Kidney capillary endothelial cell (primary cell): ENCODE results near the gene DIPK2B.

ENCODE experiments used
- DNase-seq: peaks from one replicate; pipeline ENCODE4 v3.0.0-alpha.2; 2018; ENCODE audit warnings: low spot score

DIPK2B gene, protein sequence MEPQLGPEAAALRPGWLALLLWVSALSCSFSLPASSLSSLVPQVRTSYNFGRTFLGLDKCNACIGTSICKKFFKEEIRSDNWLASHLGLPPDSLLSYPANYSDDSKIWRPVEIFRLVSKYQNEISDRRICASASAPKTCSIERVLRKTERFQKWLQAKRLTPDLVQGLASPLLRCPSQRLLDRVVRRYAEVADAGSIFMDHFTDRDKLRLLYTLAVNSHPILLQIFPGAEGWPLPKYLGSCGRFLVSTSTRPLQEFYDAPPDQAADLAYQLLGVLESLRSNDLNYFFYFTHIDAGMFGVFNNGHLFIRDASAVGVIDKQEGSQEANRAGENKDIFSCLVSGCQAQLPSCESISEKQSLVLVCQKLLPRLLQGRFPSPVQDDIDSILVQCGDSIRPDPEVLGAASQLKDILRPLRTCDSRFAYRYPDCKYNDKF

DNA sequence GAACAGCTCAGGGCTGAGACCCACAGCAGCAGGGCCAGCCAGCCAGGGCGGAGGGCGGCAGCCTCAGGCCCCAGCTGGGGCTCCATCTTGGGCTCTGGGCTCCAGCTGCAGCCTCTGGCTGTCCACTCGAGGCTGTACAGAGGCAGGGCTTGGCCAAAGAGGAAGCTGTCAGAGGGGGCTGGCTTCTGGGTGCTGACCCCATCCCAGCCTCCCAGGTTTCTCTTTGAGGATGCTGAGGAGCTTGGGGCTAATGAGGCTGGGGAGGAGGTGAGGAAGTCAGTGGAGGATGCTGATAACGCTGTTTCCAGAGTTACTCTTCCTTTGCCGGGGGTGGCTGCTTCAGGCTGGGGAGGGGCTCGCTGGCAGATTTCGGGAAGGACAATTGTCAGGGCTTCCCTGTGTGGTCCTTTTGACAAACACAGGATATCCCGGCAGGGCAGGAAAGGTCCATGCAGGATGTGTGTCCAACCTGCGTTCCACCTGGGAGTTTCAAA is at the start of gene DIPK2B:
Gene DIPK2B, minus strand, starts transcription at position 136 of the 494 bp plus-strand sequence. Its CDS starts 50 bp downstream, at position 86.
- peak; percentile 29 for DNase-seq

DNA sequence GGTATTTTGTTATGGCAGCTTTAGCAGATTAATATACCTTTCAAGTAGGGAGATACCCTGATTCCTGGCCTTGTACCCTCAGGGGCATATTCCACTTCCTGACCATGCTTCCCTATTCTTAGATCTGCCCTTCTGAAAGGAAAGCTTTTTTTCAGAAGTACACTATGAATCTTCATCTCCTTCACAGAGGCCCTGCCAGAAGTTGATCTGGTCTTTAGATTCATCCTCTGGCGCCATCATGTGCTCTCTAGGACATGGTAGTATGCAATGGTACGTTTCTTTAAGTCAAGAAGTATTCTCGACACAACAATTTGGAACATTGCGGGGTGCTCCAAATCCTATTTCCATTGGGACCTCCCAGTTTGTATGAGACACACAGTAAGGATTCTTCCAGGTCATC is 39.6 kb upstream of the DIPK2B start:
- DNase-seq: no peak

DNA sequence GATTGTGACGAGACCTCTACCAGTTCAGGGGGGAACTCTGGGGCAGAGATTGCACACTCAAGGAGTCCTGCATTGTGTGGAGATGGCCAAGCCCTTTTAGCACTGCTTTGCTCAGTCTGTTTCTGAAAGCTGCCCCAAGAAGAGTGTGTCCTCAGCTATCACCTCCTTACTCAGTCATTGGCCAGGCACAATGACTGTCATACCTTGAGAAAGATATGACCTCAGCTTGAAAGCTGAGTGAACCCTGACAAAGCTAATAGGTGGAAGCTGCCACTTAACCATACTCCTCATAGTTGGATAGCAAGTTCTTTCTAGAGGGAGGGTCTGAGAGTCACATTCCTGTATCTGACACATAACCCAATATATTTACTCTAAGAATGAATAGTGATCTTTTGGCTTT is 37.8 kb upstream of the DIPK2B start:
- DNase-seq: no peak

DNA sequence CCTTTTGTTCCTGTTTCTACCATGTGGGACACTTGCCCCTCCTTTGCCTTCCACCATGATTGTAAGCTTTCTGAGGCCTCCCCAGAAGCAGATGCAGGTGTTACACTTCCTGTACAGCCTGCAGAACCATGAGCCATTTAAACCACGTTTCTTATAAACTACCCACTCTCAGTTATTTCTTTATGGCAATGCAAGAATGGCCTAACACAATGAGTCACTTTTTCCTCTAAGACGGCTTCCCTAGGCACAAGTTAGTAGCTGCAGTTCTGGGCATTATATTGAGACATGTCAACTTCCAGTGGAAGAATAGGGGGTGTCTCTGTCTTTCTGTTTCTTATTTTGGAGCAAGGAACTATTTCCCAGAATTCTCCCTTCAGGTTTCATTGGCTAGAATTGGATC is 32.9 kb upstream of the DIPK2B start:
- no peak for DNase-seq

DNA sequence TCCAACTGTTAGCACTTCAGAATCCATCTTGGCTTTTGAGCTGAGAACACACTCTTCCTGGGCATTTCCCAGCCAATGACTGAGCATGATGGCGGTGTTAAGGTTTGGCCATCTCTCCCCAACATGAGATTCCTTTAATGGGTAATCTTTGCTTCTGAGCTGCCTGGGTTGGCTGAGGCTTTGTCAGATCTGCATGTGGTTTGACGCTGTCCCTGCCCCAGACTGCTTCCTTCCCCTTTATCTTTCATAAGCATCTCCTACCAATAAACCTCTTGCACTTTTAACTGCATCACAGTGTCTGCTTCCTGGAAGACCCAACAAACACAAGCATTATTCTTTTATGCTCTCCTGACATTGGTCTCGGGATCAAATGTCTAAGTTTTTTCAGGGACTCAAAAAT is 31.5 kb upstream of the DIPK2B start:
- DNase-seq: no peak

DNA sequence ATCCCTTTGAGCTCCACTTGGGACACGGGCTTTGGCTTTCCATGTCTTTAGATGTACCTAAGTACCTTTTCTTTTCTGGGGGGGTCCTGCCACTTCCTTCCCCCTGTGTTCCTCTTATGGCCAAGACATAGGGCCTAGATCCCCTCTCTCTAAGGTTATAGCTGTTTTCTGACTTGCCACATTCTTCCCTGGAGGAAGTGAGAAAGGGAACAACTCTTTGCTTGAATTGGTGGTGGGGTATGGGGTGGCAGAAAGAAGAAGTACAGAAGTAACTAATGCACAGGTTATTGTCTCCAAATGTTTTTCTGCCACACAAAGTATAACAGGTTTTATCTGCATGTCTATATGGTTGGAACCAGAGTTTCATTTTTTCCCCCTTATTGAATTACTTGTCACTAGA is 29.7 kb upstream of the DIPK2B start:
- DNase-seq: no peak

DNA sequence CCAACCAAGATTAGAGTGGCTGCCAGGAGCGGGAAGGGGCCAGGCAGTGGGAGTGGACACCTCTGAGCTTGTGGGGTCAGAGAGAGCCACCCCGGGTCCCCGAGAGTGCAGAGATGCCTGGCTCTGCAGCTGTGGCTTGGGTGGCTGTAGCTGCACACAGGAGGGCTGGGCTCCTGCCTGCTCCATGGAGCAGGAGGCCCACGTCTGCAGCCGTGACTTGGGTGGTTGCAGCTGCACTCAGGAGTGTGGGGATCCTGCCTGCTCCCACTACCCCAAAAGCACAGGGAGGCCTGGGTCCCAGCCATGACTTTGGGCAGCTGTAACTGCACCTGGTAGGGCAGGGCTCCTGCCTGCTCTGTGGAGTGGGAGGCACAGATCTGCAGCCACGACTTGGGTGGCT is 28.7 kb upstream of the DIPK2B start:
- DNase-seq: no peak

DNA sequence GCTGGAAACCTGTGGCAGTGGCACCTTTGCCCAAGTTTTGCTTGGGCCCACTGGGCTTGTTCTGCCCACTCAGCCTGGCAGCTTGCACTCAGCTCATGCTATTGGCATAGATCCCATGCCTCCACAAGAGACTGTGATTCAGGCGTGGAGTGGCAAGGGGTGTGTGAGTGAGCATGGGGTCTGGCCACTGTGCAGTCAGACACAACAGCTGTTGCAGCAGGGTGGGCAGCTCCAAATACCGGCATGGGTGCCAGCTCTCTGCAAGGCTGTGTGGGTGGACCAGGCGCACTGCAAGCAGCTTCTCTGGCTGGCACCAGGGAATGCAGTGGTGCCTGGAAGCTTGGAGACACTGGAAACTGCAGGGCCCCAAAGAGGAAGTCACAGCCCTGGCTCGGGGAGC is 27.4 kb upstream of the DIPK2B start:
- no peak for DNase-seq

DNA sequence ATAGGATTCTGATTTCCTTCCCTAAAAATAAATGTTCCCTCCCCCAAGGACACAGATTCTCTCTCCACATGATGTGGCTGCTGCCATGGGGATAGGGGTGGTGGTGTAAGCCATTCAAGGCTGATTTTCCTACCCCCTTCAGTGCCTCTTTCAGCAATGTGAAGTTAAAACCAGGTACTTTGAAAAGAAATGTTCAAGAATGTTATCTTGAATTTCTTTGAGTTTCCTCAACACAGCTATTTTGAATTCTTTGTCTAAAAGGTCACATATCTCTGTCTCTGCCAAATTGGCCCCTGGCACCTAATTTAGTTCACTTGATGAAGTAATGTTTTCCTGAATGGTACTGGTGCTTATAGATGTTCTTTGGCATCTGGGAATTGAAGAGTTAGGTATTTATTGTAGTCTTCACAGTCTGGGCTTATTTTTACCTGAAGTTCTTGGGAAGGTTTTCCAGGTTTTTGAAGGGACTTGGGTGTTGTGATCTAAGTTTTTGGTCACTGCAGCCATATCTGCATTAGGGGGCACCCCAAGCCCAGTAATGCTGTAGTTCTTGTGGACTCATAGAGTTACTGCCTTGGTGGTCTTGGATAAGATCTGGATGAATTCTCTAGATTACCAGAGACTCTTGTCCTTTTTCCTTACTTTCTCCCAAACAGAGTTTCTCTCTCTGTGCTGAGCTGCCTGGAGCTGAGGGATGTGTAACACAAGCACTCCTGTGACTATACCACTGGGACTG is 7.6 kb upstream of the DIPK2B start:
- no peak for DNase-seq

DNA sequence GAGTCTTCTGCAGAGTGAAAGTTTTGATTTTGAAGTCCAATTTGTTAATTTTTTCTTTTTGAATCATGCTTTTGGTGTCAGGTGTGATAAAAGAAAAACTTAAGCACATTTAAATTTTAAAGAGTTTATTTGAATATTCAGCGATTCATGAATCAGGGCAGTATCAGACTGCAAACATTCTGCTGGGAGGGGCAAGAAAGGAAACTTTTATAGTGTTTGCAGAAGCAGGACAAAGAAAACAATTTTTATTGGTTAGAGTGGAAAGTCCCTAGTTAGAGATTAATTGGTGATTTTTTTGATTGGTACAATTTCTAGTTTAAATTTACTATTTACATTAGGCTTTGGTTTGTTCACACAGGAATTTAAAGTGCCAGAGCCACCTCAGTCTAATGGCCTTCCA is 1.5 kb upstream of the DIPK2B start:
- DNase-seq: no peak

DNA sequence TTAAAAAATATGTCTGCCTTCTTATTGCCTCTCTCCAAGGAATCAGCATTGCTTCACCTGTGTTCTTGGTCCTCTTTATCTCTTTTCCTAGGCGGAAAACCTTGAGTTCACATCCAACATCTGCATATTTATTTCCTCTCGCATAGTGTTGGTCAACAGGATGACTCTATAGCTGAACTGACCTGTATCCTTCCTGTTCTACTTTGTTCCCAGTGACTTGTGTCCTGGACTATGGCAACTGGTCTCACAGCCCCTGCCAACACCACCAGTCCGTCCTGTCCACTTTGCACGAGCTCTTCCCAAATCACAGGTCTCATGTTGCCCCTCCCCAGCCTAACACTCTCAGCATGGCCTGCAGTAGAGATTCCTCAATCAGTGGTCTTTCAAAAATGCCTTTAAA is 2.0 kb downstream of the DIPK2B start:
- peak; percentile 38 for DNase-seq

DNA sequence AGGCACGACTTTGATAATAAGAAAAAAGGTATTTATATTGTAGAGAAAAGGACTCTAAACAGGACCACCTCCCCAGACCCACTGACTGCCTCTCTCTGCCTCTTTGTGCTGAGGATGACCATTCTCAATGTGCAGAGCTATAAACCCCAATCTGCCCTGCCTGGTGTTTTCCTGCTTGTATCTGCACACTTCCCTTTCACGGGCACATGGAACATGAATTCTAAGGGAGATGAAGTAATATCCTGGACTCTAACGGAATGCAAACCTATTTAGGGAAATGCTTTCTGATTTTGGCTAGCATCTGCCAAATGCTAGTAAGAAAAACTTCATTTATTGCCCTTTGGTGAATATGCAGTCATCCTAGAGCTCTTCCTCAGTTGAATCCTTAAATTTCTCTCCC is 2.4 kb downstream of the DIPK2B start:
- peak; percentile 44 for DNase-seq

DNA sequence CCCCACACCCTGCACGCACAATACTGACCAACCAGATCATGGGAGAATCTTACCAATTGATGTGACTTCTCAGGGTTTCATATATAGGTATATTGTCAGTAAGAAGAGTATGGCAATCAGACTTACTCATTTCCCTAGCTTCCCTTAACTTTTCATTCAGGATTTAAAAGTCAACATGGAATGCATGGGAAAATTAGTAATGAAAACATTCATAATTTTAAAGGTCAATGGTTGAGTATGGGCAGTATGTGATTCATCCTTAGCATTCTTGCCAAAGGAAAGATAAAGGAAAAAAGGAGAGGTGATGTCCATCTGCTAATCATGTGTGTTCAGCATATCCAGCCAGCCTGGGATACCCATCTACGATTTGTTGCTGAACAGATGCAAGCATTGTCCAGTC is 4.0 kb downstream of the DIPK2B start:
- no peak for DNase-seq

DNA sequence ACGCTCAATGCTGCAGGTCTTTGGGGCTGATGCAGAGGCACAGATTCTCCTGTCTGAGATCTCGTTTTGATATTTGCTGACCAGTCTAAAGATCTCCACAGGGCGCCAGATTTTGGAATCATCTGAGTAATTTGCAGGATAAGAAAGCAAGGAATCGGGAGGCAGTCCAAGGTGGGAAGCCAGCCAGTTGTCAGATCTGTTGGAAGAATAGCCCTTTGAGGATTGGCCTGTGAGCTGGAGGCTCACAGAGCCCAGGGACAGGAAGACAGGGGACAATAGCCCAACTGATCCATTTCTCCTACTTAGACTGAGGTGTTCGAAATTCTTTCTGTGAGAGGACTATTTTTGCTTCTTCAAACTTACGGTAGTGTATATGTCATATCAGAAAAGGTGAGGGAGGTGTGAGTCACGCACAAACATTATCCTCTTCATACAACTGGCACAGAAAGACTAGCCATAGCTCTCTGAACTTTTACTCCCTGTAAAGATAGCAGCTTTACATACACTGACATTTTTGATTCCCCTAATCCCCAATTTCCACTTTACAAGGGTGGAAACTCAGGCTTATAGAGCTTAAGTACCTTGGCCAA is 8.8 kb downstream of the DIPK2B start:
- no peak for DNase-seq

DNA sequence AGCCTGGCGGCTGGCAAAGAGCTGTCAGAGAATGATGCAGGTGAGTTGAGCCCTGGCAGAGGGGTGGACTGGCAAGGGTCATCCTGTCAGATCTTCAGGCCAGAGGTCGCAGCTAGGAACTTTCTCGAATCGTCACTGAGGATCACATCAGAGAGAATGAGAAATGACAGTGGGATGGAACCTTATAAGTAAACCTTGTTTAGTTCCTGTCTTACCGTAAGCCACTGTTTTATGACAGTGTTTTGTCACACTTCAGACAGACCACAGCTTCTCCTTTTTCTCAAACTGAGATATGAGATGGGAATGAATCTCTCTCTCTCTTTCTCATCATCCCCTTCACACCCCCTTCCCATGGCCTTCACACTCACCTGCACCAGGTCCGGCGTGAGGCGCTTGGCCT is 9.3 kb downstream of the DIPK2B start:
- DNase-seq: no peak

DNA sequence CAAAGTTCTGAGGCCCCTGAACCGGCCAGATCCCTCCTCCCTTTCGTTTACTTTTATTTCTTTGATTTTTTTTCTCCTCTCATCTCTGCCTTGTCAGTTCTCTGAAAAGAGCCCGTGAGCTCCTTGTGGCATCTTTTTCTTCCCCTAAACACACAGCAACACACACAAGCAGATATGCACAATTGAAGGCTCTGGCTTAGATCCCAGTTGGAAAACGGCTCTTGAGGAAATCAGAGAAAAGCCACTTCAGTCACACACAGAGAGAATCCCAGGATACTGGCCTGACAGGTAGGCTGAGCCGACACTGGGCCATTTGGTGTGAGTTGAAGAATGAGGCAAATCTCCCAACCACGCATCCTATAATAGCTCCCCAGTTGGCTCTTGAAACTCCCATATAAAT is 12.9 kb downstream of the DIPK2B start:
- no peak for DNase-seq

DNA sequence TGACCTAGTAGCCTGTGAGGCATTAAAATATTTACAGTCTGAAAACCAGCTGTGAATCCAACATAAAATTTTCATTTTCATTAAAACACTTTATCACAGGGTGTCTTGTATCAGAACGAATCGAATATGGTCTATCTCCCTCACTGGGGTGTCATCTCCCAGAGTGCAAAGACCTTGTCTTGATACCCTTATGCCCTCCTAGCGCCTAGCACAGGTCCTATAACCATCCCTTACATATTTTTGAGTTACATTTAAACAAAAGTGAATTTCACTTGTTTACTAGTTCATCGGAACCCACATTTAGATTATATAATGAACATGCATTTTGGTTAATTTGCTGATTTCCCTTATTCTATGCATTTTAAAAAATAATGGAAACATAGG is 14.0 kb downstream of the DIPK2B start:
- no peak for DNase-seq

DNA sequence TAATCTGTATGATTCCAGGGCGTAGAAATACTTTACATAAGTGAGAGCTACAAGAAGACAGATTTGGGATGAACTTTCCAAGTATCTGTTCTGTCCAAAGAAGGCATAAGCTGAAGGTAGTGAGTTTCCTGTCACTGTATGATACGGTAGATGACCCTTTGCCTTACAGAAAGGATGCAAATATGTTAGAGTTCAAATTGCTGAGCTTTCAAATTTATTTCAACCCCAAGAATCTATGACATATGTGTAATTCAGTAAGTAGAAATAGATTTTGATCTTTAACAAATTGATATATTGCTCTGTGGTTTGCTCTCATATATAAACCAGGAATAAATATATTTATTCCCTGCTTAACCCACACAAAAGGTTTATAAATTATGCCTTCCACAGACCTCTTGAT is 16.5 kb downstream of the DIPK2B start:
- DNase-seq: no peak

DNA sequence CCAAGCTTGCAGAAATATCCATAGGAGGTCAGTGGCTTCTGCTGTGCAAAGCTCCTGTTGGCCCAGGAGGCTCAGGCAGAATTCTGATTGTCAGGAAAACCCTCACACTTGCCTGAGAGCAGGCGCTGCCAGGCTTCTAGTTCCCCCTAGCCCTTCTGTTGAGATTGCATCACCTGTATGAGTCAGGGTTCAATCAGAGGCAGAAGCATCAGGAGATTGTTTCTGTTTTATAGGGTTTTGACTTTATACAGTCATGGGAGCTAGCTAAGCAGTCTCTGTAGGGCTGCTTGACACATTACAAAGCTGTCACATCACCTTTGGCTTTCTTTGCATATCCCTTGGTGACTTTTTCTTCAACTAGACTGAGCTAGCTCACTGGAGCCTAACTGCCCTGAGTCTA is 27.8 kb downstream of the DIPK2B start:
- no peak for DNase-seq

DNA sequence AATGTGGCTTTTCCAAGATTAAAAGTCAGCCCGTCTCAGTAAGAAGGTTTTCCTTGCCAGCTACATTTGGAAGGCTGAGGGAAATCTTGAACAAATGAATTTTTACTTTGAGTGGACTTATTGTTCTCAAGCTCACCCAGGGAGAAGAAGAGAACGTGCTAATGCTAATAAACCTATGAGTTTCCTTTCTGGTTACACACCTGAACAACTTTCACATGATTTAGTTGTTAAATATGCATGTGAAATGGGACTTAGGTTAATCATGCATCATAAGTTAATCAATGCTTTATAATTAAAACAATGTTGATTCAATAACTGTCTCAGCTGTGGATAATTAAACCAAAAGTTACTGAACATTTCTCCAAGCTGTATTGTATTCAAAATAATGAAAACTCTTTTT is 33.9 kb downstream of the DIPK2B start:
- DNase-seq: no peak

DNA sequence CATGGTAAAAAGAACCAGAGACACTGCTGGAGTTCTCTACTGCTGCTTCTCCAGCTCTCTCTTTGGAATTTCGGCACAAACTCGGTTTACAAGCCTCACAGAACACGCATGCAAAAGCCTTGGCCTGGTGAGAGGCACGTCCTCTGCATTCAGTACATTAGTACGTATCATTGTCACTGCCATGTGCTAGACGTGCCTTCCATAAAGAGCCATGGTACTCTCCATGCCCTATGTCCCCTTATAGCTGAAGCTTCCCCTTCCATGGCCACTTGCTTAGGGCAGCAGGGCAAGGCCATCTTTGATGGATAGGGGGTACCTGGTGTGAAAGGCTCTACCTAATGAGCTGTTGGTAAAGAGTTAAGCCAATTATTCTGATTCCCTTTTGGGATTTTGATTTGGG is 35.0 kb downstream of the DIPK2B start:
- DNase-seq: no peak

DNA sequence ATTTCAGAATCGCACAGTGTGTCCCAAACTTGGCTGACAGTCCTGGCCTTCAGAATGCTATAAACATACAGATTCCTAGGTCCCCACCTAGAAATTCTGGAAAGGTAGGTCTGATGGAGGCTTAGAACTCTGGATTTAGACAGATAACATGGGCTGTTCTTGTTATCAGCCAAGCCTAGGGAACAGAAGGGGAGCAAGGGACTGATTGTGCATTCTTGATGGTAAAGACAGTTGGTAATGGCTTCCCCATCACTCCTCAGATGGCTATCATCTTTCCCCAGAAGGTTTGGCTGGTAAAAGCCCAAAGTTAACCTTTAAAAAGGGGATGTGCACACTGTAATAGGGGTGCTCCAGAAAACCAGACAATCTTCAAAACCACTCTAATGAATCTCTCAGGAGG is 35.7 kb downstream of the DIPK2B start:
- no peak for DNase-seq

DNA sequence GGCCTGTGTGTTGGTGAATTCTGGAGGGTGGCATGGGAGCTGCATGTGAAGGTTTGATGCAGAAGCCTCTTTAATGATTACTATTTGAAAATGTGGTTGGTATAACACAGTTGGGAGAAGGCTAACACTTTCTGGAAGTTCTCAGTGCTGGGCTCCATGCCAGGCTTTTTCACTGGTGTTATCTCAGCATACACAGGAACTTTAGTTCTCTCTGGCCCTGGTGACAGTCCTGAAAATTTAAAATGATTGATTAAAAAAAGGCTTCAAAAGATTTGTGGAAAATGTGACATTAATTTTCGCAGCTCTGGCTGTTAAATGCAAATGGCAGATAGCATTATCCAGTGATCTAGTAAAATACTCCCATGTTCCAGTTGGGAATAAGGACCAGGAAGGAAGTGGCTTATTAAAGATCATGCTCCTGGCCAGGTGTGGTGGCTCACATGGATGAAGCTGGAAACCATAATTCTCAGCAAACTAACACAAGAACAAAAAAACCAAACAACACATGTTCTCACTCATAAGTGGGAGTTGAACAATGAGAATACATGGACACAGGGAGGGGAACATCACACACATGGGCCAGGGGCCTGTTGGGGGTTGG is 36.6 kb downstream of the DIPK2B start:
- no peak for DNase-seq
